Measurements from ENCODE around the gene HYI. TPM values are rescaled to one million over a fixed set of nuclear protein-coding genes. Genes with fewer than 3 reads are reported as not detected.
"Not testable (repeated sequence)": the region's sequence is repeated elsewhere in the genome, so short reads cannot be mapped to it uniquely, and the experiment has no call there.

The HYI gene
- total RNA-seq, 4 donors from 2014 or later = 127 to 210 (median 169) TPM

- no peak for TF ChIP-seq CTCF (IDR thresholded peaks at IDR 0.05)
- TF ChIP-seq POLR2A (IDR thresholded peaks at IDR 0.05) = no peak
- H3K36me3 ChIP-seq = no peaks in the 10 kb centered on the region
- H3K4me1 ChIP-seq = peaks cover 0 to 5% (median 0%) of the 10 kb centered on the region in 4 donors
- no peaks in the 10 kb centered on the region for H3K9me3 ChIP-seq
- DNase-seq = no peak
- H3K4me3 ChIP-seq = no peak overlapping the region
- H3K27ac ChIP-seq = no peak overlapping the region
- no peaks in the 10 kb centered on the region for H3K27me3 ChIP-seq
Observed at GRCh38 chr1:43479414-43479813, 25.7 kb upstream of the HYI start.

- no peaks in the 10 kb centered on the region for H3K36me3 ChIP-seq
Observed at GRCh38 chr1:43477716-43478115, 24.0 kb upstream of the HYI start.

GRCh38 chr1:43475611-43476401, 22.1 kb upstream of the HYI start:
- not testable (repeated sequence) for H3K9me3 ChIP-seq, H3K4me1 ChIP-seq, H3K27ac ChIP-seq, H3K27me3 ChIP-seq, DNase-seq, H3K4me3 ChIP-seq, H3K36me3 ChIP-seq

More at GRCh38 chr1:43477716-43478115, 24.0 kb upstream of the HYI start:
- no peak for DNase-seq
- Histone ChIP-seq H3K4me3 (no peak overlapping the region), H3K27ac (no peak overlapping the region), H3K4me1 (peaks cover 0 to 5% (median 0%) of the 10 kb centered on the region in 4 donors), H3K27me3 (no peaks in the 10 kb centered on the region), H3K9me3 (no peaks in the 10 kb centered on the region)
- no peak for TF ChIP-seq POLR2A (IDR thresholded peaks at IDR 0.05)
- no peak for TF ChIP-seq CTCF (IDR thresholded peaks at IDR 0.05)

- H3K4me3 ChIP-seq = no peak overlapping the region
- H3K27me3 ChIP-seq = no peaks in the 10 kb centered on the region
- DNase-seq = no peak
- H3K36me3 ChIP-seq = no peaks in the 10 kb centered on the region
- no peaks in the 10 kb centered on the region for H3K9me3 ChIP-seq
- TF ChIP-seq POLR2A (IDR thresholded peaks at IDR 0.05) (no peak), CTCF (IDR thresholded peaks at IDR 0.05) (no peak)
- H3K4me1 ChIP-seq = no peaks in the 10 kb centered on the region
- no peak overlapping the region for H3K27ac ChIP-seq
Observed at GRCh38 chr1:43473463-43473862, 19.7 kb upstream of the HYI start.

- not testable (repeated sequence) for H3K4me1 ChIP-seq, H3K4me3 ChIP-seq, H3K36me3 ChIP-seq, H3K27me3 ChIP-seq, H3K9me3 ChIP-seq, H3K27ac ChIP-seq, DNase-seq
Observed at GRCh38 chr1:43472463-43473151, 18.9 kb upstream of the HYI start.

GRCh38 chr1:43472087-43472462, 18.3 kb upstream of the HYI start:
- H3K9me3 ChIP-seq = no peaks in the 10 kb centered on the region

More at GRCh38 chr1:43472087-43472462, 18.3 kb upstream of the HYI start:
- TF ChIP-seq POLR2A (IDR thresholded peaks at IDR 0.05) (no peak), CTCF (IDR thresholded peaks at IDR 0.05) (no peak)
- H3K27ac ChIP-seq = no peak overlapping the region
- no peak for DNase-seq
- no peaks in the 10 kb centered on the region for H3K36me3 ChIP-seq
- no peaks in the 10 kb centered on the region for H3K4me1 ChIP-seq
- H3K4me3 ChIP-seq = no peak overlapping the region
- no peaks in the 10 kb centered on the region for H3K27me3 ChIP-seq
